Measurements from ENCODE around the gene XRCC4. TPM values are rescaled to one million over a fixed set of nuclear protein-coding genes. Genes with fewer than 3 reads are reported as not detected.

Gene XRCC4
- total RNA-seq, 1 donor from 2014 or later = not detected

- intact Hi-C loops (cut with DNase I) = no loop called here
- Histone ChIP-seq H3K36me3 (no peaks in the 10 kb centered on the region), H3K9me3 (no peaks in the 10 kb centered on the region), H3K27ac (no peak overlapping the region), H3K27me3 (no peaks in the 10 kb centered on the region), H3K4me3 (no peak overlapping the region), H3K4me1 (no peaks in the 10 kb centered on the region)
- no peak for DNase-seq (ENCODE audit: low spot score in 2 of 2)
- TF ChIP-seq, protein P1, sequence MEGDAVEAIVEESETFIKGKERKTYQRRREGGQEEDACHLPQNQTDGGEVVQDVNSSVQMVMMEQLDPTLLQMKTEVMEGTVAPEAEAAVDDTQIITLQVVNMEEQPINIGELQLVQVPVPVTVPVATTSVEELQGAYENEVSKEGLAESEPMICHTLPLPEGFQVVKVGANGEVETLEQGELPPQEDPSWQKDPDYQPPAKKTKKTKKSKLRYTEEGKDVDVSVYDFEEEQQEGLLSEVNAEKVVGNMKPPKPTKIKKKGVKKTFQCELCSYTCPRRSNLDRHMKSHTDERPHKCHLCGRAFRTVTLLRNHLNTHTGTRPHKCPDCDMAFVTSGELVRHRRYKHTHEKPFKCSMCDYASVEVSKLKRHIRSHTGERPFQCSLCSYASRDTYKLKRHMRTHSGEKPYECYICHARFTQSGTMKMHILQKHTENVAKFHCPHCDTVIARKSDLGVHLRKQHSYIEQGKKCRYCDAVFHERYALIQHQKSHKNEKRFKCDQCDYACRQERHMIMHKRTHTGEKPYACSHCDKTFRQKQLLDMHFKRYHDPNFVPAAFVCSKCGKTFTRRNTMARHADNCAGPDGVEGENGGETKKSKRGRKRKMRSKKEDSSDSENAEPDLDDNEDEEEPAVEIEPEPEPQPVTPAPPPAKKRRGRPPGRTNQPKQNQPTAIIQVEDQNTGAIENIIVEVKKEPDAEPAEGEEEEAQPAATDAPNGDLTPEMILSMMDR (IDR thresholded peaks at IDR 0.05) = no peak
Measured at GRCh38 chr5:83118471-83118870, 41.1 kb downstream of the XRCC4 start.

DNA sequence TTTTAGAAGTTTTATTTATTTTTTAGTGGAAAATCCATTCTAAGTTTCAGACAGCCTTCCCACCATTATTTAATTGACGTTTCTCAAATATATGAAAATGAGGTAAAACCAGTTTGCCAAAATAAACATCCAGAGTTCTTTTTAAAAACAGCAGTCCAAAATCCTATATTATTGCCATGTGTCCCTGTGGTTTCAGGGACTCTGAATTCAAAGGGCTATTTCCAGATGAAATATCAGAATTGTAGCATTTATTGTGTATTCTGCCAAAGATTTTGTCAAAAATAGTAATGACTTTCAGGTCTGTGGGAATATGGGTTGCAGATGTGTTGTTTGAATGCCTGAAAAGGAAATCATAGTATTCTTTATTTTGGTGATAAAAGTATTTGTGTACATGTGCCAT, 41.6 kb downstream of the XRCC4 start:
- Histone ChIP-seq H3K9me3 (no peaks in the 10 kb centered on the region), H3K4me3 (no peak overlapping the region), H3K27me3 (no peaks in the 10 kb centered on the region), H3K27ac (no peak overlapping the region), H3K4me1 (no peaks in the 10 kb centered on the region), H3K36me3 (no peaks in the 10 kb centered on the region)
- DNase-seq (ENCODE audit: low spot score in 2 of 2) = no peak
- TF ChIP-seq, protein P1 (IDR thresholded peaks at IDR 0.05) = no peak
- intact Hi-C loops (cut with DNase I) = no loop called here

GRCh38 chr5:83124593-83124992, 47.2 kb downstream of the XRCC4 start:
- Histone ChIP-seq H3K4me1 (no peaks in the 10 kb centered on the region), H3K27ac (no peak overlapping the region), H3K4me3 (no peak overlapping the region), H3K27me3 (no peaks in the 10 kb centered on the region), H3K9me3 (no peaks in the 10 kb centered on the region), H3K36me3 (no peaks in the 10 kb centered on the region)
- TF ChIP-seq, protein P1 (IDR thresholded peaks at IDR 0.05) = no peak
- intact Hi-C loops (cut with DNase I) = no loop called here
- no peak for DNase-seq (ENCODE audit: low spot score in 2 of 2)

GRCh38 chr5:83125560-83125959, 48.2 kb downstream of the XRCC4 start:
- no peak overlapping the region for H3K4me3 ChIP-seq
- no peaks in the 10 kb centered on the region for H3K27me3 ChIP-seq
- intact Hi-C loops (cut with DNase I) = no loop called here
- no peaks in the 10 kb centered on the region for H3K36me3 ChIP-seq
- no peaks in the 10 kb centered on the region for H3K4me1 ChIP-seq
- H3K9me3 ChIP-seq = no peaks in the 10 kb centered on the region
- TF ChIP-seq, protein P1 (IDR thresholded peaks at IDR 0.05) = no peak
- DNase-seq (ENCODE audit: low spot score in 2 of 2) = no peak
- no peak overlapping the region for H3K27ac ChIP-seq

- no peak for DNase-seq (ENCODE audit: low spot score in 2 of 2)
- TF ChIP-seq, protein P1 (IDR thresholded peaks at IDR 0.05) = no peak
- no peak overlapping the region for H3K4me3 ChIP-seq
- no peaks in the 10 kb centered on the region for H3K9me3 ChIP-seq
- no peak overlapping the region for H3K27ac ChIP-seq
- no peaks in the 10 kb centered on the region for H3K27me3 ChIP-seq
- intact Hi-C loops (cut with DNase I) = no loop called here
- H3K4me1 ChIP-seq = no peaks in the 10 kb centered on the region
- H3K36me3 ChIP-seq = no peaks in the 10 kb centered on the region
Measured at GRCh38 chr5:83126501-83126900, 49.2 kb downstream of the XRCC4 start.

DNA sequence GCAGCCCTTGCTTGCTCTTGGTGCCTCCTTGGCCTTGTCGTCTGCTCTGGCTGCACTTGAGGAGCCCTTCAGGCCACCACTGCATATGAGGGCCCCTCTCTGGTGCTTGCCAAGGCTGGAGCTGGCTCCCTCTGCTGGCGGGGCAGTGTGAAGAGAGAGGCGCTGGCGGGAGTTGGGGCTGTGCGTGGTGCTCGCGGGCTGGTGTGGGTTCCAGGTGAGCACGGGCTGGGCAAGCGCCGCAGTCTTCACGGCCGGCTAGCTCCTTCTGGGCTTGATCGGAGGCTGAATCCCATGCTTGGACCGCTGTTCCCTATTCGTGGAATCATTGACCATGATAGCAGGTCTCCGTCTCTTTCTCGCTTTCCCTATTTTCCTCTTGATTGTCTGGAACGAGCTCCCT, 56.5 kb downstream of the XRCC4 start:
- intact Hi-C loops (cut with DNase I) = no loop called here
- no peaks in the 10 kb centered on the region for H3K36me3 ChIP-seq
- no peak overlapping the region for H3K4me3 ChIP-seq
- TF ChIP-seq, protein P1 (IDR thresholded peaks at IDR 0.05) = no peak
- no peak for DNase-seq (ENCODE audit: low spot score in 2 of 2)
- no peak overlapping the region for H3K27ac ChIP-seq
- H3K27me3 ChIP-seq = no peaks in the 10 kb centered on the region
- no peaks in the 10 kb centered on the region for H3K9me3 ChIP-seq
- no peaks in the 10 kb centered on the region for H3K4me1 ChIP-seq
